Left colon (tissue), 2 donors: ENCODE data around the gene MAP2K4. TPM values are rescaled to one million over a fixed set of nuclear protein-coding genes. Genes with fewer than 3 reads are reported as not detected.
"Not testable (repeated sequence)": the region's sequence is repeated elsewhere in the genome, so short reads cannot be mapped to it uniquely, and the experiment has no call there.

ENCODE experiments used
- ATAC-seq: fragments of 200-7000 bp; cut with Tn5 transposase; one replicate; pipeline ENCODE4 v1.9.1; 2020; ENCODE audit warnings: mild to moderate bottlenecking, moderate library complexity
- DNase-seq, 2 donors: peaks; one replicate each; pipeline ENCODE4 v3.0.0-alpha.2; 2020
- intact Hi-C, 2 donors: fragments of 100-400 bp; cut with DNase I in 1 of 2; cut with micrococcal nuclease in 1 of 2; formaldehyde crosslinking; loops; one replicate each; pipeline versions ENCODE4 v1.11.2 to v1.14.0; 2022; cut with DNase I, micrococcal nuclease
- total RNA-seq, 2 donors: library from RNA; stranded (reverse); fragmentation: NEBNext Ultra II Directional; extraction: Animal tissue kit (Norgen Biotek cat#: 25700); gene quantifications; one replicate each; pipeline ENCODE4 v1.2.1, GENCODE V29; 2021
- donor health status: DM: no; HTN: no; CAD: no.
- donor health status: DM: yes; HTN: yes; CAD: no.

Gene MAP2K4
- total RNA-seq, 2 donors from 2014 or later, result 35.1 to 41.6 TPM

- DNase-seq (no peak), ATAC-seq (no peak)
- intact Hi-C loops, result no loop called here
Measured at GRCh38 chr17:12127177-12127576, 106.5 kb downstream of the MAP2K4 start.

- intact Hi-C loops, result no loop called here
- no peak for DNase-seq
- ATAC-seq, result no peak
Measured at GRCh38 chr17:12127667-12128066, 107.0 kb downstream of the MAP2K4 start.

GRCh38 chr17:12128946-12129345 lies 108.3 kb downstream of the MAP2K4 start:
- intact Hi-C loops, result no loop called here
- DNase-seq (no peak), ATAC-seq (no peak)

GRCh38 chr17:12133183-12133582 lies 112.5 kb downstream of the MAP2K4 start:
- ATAC-seq, result no peak
- intact Hi-C loops, result no loop called here
- DNase-seq, result no peak

- ATAC-seq, result no peak
- DNase-seq, result no peak
- intact Hi-C loops, result no loop called here
Measured at GRCh38 chr17:12134101-12134500, 113.4 kb downstream of the MAP2K4 start.

- ATAC-seq, result no peak
- no peak for DNase-seq
- intact Hi-C loops, result no loop called here
Measured at GRCh38 chr17:12134587-12134986, 113.9 kb downstream of the MAP2K4 start.

GRCh38 chr17:12136243-12136642 lies 115.6 kb downstream of the MAP2K4 start:
- intact Hi-C loops, result no loop called here
- DNase-seq (no peak), ATAC-seq (no peak)

GRCh38 chr17:12136646-12137045 lies 116.0 kb downstream of the MAP2K4 start:
- ATAC-seq (no peak), DNase-seq (no peak)
- intact Hi-C loops, result no loop called here

- DNase-seq (no peak), ATAC-seq (no peak)
- intact Hi-C loops, result no loop called here
Measured at GRCh38 chr17:12137859-12138258, 117.2 kb downstream of the MAP2K4 start.

- no peak for DNase-seq
- ATAC-seq, result no peak
- intact Hi-C loops, result no loop called here
Measured at GRCh38 chr17:12140685-12141084, 120.0 kb downstream of the MAP2K4 start.

GRCh38 chr17:12162187-12162586 lies 141.5 kb downstream of the MAP2K4 start:
- intact Hi-C loops, ATAC-seq, DNase-seq: not testable (repeated sequence)

GRCh38 chr17:12164085-12164484 lies 143.4 kb downstream of the MAP2K4 start:
- DNase-seq (no peak), ATAC-seq (no peak)
- intact Hi-C loops, result no loop called here

- DNase-seq (no peak), ATAC-seq (no peak)
- intact Hi-C loops, result loop anchor here in 1 of 2 donors (10.0 kb wide), 1 partner anchor 826 kb away; no protein-coding TSS in a partner anchor
Measured at GRCh38 chr17:12178644-12179330, 158.1 kb downstream of the MAP2K4 start.

GRCh38 chr17:12180644-12181261 lies 160.1 kb downstream of the MAP2K4 start:
- ATAC-seq (no peak), DNase-seq (peak in 1 of 2 donors; percentile 16)
- intact Hi-C loops, result loop anchor here in 1 of 2 donors (10.0 kb wide), 2 partner anchors 484 to 564 kb away; partner anchors contain the start of gene MYOCD

GRCh38 chr17:12187658-12188057 lies 167.0 kb downstream of the MAP2K4 start:
- intact Hi-C loops, result loop anchor here in 1 of 2 donors (10.0 kb wide), 2 partner anchors 477 to 557 kb away; partner anchors contain the start of gene MYOCD
- ATAC-seq, result no peak

GRCh38 chr17:12193144-12193735 lies 172.6 kb downstream of the MAP2K4 start:
- ATAC-seq (no peak), DNase-seq (no peak)
- intact Hi-C loops, result no loop called here

More at GRCh38 chr17:12187658-12188057, 167.0 kb downstream of the MAP2K4 start:
- DNase-seq, result no peak
